COLO829 (cell line): ENCODE data around the gene PHF12.
"Not testable (repeated sequence)": the region's sequence is repeated elsewhere in the genome, so short reads cannot be mapped to it uniquely, and the experiment has no call there.

ENCODE experiments used
- DNase-seq: peaks from one replicate; pipeline ENCODE4 v3.0.0; 2012; ENCODE audit warnings: low spot score

Gene PHF12

DNA sequence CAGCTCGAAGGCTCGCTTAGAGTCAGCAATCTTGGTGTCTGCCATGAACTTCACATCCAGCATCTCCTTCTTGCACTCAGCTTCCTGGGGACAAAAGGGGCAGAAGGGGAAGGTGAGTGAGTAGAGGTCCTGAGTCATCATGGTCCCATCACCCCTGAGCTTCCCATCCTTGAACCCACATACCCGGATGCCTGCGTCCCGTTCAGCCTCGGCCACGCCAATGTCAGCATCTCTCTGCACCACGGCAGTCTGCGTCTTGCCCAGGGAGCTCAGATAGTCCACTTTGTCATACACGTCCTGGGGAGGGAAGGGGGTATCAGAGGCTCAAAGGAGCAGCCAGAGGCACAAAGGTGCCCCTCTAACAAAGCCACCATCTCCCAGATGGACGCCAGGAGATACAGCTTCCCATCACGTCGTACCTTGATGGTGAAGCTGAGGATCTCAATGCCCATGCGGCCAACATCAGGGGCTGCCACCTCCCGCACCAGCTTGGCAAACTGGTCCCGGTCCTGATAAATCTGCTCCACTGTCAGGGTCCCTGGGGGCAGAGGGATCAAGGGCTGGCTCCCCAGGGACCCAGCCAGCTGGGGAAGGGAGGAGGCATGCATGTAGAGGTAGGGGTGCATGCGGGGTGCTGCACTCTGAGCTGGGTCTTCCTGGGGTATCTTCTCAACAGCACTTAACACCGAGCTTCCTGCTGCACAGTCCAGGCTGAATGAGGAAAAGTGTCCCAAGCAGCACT lies 69.0 kb downstream of the PHF12 start:
- DNase-seq: no peak

DNA sequence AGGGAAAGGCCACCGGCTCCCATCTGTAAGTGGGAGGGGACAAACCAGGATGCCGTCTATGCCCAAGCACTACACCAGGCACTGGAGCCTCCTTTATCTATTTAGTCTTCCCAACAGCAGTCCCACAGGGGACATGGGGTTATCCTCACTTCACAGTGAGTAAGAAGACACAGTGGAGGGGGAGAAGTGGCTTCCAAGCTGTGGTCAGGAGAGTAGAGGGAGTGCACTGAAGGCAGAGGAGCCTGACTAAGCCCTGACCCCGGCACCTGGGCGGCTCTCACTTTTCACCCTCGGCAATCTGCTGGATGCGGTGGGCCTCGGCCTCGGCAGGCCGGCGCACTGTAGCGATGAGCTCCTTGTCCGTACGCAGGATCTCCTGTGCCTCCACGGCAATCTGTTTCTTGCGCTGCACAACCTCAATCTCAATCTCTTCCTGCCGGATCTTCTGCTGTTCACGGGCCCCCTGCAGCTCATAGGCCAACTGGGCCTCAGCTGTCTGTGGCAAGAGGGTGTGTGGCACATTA lies 69.7 kb downstream of the PHF12 start:
- DNase-seq: no peak

DNA sequence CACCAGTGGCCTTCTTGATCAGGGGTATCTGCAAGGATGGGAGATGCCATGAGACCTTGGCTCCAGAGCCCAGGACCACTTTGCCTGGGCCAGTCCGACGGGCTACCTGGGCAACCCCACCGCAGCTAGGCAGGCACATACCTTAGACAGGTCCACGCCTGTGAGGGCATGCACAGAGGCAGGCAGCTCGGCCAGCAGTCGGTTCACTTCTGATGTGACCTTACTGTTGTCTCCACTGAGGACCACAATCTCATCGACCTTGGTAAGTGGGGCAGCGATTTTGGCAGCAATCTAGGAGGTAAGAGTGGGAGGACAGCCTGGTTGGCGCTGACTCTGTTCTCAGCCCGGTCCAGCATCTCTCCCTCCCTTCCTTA lies 70.8 kb downstream of the PHF12 start:
- no peak for DNase-seq

DNA sequence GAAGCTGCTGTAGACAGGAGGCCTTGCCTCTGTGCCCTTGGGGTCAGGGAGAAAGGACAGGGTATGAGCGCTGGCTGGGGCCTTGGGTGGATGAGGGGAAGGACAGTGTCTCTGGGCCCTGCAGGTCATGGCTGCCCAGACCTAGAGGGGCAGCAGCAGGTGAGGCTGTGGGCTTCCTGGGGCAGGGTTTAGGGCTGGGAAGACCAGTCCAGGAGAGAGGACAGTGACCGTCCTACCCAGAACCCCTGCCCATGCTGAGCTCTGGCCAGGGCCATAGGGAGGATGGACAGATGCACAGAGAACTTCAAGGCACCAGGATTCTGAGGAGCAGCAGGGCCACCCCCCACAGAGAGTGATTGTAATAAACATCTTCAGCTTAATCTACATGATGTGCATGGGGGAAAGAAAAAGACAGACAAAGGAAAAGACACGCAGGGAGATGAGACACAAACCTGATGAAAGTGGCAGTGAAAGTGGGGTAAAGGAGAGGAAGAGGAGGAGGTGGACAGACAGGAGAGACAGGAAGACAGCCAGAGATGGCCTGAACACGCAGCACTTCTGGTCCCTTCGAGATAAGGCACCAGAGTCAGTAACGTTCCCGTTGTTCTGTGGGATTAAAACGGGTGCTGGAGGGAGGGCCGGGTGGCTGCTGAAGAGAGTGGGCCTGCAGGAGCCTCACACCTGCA lies 71.3 kb downstream of the PHF12 start:
- no peak for DNase-seq

DNA sequence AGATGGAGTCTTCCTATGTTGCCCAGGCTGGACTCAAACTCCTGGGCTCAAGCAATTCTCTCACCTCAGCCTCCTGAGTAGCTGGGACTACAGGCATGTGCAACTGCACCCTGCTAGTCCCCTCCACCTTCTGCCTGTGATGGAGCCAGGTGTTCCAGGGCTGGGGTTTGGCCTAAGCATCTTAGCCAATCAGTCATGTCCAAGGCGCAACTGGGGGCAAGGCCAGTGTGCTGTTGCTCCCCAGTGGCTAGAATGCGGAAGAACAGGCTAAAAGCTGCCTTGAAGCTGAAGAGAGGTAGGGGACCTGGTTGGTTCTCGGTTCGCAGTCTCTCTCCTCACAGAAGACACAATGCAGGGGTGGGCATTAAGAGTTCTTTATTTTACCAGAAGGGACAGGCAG lies 72.3 kb downstream of the PHF12 start:
- peak; percentile 54 for DNase-seq

DNA sequence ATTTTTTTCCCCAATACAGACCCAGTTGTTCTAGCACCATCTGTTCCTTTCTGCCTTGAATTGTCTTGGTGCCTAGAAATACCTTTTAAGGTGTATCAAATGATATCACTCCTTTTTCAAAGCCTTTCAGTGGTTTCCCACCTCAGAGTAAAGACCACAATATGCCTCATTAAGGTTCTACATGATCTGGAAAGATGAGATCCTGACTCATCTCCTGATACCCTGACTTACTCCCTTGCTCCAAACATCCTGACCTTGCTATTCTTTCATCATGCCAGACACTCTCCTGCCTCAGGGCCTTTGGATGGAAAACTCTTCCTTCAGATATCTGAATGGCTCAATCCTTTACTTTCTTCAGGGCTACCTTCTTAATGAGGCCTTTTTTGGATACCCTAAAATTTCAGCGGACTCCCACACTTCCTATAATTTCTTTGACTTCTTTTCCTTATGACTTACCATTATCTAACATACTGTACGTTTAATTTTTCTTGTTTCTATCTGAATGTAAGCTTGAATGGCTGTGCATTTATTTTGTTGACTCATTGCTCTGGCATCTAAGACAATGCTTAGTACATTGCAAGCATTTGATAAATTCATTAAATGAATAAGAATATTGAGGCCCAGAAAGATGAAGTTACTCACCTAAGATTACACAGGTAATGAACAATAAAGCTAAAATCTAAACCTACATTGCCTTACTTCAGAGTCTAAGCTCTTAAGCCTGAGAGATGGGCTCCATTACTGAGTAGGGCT lies 73.0 kb downstream of the PHF12 start:
- no peak for DNase-seq

DNA sequence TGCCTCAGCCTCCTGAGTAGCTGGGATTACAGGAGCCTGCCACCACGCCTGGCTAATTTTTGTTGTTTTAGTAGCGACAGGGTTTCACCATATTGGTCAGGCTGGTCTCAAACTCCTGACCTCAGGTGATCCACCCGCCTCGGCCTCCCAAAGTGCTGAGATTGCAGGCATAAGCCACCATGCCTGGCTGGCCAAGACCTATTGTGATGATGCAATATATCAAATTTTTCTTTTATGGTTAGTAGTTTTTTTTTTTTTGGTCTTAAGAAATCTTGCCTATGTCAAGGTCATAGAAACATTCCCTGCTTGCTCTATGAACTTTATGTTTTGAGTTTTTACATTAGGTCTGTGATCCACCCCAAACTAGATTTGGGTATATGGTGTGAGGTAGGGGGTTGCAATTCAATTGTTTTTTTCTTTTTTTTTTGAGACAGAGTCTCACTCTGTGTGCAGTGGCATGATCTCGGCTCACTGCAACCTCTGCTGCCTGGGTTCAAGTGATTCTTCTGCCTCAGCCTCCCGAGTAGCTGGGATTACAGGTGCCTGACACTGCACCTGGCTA lies 74.1 kb downstream of the PHF12 start:
- not testable (repeated sequence) for DNase-seq

DNA sequence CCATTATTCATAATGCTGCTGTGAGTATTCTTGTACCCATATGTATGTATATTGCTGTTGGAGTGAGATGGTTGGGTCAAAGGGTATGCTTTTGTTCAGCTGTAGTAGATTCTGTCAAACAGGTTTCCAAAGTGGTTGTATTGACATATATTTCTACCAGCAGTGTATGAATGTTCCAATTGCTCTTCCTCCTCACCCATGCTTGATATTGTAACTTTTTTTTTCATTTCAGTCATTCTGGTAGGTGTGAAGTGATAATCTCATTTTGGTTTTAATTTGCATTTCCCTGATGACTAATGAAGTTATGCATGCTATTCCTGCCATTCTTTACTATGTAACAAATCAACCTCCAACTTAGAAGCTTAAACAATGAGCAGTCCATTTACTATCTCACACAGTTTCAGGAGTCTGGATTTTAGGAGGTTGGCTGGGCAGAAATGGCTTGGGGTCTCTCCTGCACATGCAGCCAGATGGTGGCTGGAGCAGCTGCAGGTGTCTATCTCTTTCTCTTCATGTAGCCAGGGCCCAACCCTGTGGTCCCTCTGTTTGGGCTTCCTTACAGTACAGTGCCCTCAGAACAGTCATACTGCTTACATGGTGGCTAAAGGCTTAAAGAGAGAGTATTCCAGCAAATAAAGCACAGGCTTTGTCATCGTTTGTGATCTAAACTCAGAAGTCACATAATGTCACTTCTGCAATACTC lies 75.3 kb downstream of the PHF12 start:
- DNase-seq: no peak

DNA sequence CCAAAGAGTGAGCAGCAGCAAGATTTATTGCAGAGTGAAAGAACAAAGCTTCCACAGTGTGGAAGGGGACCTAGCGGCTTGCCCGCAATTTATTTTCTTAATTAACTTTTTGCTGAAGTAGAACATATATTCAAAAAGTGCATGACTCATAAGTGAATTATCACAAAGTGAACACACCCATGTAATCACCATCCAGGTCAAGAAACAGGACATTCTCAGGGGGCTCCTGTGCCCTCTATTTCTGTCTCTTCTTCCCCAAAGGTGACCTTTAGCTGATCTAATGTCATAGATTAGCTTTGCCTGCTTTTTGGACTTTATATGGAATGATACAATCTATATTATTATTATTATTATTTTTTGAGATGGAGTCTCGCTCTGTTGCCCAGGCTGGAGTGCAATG lies 76.6 kb downstream of the PHF12 start:
- DNase-seq: no peak

DNA sequence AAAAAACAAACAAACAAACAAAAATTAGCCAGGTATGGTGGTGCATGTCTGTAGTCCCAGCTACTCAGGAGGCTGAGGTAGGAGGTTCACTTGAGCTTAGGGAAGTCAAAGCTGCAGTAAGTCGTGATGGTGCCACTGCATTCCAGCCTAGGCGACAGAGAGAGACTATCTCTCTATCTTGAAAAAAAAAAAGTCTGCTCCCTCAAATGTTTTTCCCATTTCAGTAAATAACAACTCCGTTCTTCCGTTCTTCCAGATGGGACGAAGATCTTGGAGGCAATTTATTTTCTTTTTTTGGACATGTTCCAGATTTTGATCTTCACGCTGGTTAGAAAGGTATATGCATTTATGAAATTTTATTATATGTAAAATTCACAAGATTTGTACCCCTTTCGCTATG lies 77.5 kb downstream of the PHF12 start:
- no peak for DNase-seq

DNA sequence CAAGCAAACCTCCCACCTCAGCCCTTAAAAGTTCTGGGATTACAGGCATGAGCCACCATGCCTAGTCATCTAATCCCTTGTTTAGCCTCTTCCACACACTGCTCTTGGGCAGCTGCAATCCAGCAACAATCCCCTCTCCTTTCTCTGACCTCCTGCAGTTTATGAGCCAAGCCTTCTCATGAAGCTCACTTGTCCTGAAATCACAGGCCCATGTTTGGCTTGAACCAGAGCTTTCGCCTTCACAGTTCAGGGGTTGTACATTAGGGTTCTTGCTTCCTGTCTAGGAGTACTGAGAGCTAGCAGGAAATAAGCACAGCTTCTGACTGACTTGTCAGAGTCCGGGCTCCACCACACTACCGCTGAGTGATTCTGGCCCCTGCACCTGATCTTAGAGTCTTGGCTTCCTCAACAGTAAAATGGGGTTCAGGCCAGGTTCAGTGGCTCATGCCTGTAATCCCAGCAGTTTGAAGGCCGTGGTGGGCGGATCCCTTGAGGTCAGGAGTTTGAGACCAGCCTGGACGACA lies 80.2 kb downstream of the PHF12 start:
- DNase-seq: no peak

DNA sequence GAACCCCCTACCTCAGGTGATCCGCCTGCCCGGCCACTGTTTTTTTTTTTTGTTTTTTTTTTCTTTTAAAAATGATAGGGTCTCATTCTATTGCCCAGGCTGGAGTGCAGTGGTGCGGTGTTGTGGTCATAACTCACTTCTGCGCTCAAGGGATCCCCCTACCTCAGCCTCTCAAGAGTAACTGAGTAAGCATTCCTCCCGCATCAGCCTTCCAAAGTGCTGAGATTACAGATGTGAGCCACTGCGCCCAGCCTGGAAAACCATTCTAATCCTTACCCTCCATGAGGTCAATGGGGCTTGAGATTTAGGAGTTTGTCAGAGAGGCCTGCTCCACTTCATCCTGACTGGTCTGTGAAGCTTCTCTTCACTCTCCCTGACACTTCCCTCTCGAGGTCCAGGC lies 84.0 kb downstream of the PHF12 start:
- no peak for DNase-seq

DNA sequence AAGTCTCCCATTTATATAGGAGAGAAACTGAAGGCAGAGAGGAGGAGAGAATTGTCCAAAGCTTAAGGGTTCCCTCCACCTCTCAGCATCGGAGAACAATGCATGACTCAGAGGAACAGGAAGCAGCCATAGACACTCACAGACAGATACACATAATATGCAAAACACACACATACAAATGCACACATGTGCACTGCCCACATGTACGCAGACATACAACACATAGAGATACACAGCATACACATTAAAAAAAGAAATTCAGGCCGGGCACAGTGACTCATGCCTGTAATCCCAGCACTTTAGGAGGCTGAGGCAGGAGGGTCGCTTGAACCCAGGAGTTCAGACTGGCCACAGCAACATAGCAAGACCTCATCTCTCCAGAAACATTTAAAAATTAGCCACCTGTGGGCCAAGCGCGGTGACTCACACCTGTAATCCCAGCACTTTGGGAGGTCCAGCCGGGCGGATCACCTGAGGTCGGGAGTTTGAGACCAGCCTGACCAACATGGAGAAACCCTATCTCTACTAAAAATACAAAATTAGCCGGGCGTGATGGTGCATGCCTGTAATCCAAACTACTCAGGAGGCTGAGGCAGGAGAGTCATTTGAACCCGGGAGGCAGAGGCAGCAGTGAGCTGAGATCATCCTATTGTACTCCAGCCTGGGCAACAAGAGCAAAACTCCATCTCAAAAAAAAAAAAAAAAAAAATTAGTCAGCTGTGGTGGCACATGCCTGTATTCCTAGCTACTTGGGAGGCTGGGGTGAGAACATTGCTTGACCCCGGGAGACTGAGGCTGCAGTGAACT lies 85.2 kb downstream of the PHF12 start:
- no peak for DNase-seq

DNA sequence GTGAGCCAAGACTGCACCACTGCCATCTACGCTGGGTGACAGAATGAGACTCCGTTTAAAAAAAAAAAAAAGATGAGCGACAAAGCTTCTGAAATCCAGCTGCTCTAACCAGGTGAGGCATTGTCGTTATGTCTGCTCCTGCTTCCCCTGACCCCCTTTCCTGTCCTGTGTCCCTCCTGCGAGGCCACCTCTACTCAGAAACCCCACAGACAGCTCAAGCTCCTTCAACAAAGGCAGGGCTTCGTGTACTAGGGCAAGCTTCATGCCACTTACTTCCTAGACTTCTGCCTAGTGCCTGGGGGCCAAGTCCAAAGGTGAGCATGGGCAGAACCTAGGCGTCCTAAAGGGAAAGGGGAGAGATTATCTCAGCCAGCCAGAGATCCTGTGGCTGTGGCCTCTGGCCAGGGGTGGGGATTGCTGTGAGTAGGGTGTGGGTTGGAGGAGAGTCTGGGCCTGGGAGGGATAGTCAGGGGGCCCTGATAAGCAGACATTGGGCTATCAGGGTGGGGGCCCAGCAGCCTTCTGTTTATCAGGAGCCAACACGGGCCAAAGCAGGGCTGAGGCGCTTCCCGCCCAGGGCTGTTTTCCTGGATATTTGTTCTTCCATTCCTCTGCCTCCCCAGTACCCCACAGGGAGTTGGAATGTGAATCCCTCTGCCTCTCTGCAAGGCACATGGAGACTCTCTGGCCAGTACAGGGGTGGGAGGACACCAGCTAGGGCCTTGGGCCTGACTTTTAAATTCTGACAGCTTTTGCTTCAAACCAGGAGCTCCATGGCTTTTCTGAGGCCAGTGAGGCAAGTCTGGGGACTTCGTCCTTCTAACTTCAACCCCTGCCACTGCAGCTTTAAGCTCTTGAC lies 86.1 kb downstream of the PHF12 start:
- DNase-seq: no peak

DNA sequence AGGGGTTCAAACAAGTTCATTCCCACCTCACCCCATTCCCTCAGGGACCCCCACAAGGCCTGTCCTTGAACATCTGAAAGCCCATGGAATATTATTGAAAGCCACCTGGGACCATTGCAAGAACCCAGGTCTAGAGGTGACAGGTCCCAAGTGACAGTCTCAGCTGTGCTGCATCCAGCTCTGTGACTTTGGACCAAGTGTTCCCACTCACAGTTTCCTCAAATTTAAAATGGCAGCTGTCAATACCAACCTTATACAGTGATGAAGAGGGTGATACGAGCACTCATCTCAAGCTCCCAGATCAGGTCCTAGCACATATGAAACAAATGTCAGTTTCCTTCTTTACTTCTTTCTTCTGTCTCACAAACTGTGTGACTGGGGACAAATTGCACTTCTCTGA lies 87.4 kb downstream of the PHF12 start:
- no peak for DNase-seq

DNA sequence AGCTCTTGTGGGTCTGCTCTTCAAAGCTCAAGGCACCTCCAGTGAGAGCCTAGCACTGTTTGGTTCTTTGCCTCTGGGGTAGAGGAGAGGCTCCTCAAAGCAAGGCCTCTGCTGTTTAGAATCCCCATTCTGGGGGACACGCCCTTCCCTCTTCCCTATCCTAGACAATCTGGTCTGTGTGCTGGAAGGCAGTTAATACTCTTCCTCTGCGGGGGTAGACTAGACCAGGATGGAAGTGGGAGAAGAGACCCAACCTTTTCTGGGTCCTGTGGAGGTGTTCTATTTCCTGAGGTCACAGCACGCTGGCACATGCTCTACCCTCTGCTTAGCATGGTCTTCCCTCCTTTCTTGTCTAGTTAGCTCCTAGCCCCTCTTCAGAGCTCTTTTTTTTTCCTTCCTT lies 88.8 kb downstream of the PHF12 start:
- no peak for DNase-seq

DNA sequence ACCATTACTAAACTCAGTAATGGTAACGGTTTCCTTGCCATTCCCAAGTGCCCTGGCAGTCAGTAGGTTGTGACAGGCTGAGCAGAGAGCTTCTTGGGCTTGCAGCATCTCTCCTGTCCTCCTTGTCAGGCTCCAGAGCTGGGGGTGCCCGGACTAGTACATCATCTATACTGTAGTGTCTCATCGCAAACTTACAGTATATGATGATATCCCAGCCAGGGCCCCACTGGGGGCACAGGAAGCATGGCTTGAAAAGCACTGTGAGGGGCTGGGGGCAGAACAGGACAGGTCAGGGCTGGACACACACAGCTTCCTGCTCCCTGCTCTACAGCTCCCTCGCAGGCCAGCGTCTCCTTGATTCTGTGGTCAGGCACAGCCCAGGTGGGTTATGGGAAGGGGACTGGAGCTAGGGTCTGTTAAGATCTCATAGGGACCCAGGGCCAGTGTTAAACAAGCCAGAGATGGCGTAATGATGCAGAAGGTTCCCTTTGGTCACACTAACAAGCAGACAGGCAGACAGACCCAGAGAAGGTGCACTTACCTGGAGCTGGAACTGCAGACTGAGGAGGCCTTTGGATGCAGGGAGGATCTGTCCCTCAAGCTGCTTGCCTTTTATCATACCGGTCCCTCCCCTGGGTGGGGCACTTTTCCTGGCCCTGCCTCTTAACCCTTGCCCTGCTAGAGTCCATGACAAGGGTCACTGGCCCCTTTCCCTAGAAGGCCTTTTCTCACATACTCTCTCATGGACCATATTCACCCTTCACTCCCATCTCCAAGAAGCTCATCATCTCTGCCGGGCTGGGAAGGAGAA lies 89.7 kb downstream of the PHF12 start:
- DNase-seq: no peak

DNA sequence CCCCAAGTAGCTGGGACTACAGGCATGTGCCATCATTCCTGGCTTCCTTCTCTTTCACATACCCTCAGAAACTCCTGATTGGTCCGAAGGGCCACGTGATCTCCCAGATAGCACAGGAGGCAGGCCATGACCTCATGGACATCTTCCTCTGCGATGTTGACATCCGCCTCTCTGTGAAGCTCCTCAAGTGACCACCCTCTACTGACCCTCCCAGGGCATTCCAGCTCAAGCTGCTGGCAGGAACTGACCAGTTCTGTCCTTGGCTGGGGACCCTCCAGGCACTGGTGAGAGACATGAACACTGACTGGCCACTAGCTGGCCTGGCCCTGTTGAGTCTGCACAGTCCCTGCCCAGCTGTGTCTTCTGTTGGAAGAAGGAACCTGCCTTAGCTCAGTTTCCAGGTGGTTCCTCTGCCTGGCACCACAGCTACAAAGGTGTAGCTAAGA lies 90.9 kb downstream of the PHF12 start:
- DNase-seq: no peak

DNA sequence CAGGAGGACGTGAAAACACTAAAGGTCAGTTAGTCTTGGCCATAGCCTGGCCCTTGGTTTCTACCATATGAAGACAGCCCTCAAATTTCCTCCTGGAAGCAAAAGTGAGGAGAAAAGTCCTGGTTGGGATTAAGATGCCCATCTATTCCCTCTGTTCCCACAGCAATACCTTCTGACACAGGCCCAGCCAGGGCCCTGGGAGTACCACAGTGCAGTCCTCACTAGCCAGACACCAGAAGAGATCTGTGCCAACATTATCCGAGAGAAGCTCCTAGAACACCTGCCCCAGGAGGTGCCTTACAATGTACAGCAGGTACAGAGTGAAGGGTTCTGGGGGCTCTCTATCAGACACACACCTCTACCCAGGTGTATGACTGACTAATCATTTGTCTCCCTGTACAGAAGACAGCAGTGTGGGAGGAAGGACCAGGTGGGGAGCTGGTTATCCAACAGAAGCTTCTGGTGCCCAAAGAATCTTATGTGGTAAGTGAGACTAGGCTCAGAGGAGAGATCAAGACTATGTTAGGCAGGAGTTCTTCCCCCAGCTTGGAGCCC lies 92.4 kb downstream of the PHF12 start:
- DNase-seq: no peak
